ENCODE results near the gene GADD45G.

GADD45G gene

GRCh38 chr9:89576404-89576839, 28.4 kb upstream of the GADD45G start (continued):
- TF ChIP-seq, protein P1, sequence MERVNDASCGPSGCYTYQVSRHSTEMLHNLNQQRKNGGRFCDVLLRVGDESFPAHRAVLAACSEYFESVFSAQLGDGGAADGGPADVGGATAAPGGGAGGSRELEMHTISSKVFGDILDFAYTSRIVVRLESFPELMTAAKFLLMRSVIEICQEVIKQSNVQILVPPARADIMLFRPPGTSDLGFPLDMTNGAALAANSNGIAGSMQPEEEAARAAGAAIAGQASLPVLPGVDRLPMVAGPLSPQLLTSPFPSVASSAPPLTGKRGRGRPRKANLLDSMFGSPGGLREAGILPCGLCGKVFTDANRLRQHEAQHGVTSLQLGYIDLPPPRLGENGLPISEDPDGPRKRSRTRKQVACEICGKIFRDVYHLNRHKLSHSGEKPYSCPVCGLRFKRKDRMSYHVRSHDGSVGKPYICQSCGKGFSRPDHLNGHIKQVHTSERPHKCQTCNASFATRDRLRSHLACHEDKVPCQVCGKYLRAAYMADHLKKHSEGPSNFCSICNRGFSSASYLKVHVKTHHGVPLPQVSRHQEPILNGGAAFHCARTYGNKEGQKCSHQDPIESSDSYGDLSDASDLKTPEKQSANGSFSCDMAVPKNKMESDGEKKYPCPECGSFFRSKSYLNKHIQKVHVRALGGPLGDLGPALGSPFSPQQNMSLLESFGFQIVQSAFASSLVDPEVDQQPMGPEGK (CRISPR knock-in tag; IDR thresholded peaks at IDR 0.05; ENCODE audit: borderline replicate concordance), result no peak
- no peak for TF ChIP-seq PPARA (CRISPR knock-in tag; IDR thresholded peaks at IDR 0.05; ENCODE audit: borderline replicate concordance)

DNA sequence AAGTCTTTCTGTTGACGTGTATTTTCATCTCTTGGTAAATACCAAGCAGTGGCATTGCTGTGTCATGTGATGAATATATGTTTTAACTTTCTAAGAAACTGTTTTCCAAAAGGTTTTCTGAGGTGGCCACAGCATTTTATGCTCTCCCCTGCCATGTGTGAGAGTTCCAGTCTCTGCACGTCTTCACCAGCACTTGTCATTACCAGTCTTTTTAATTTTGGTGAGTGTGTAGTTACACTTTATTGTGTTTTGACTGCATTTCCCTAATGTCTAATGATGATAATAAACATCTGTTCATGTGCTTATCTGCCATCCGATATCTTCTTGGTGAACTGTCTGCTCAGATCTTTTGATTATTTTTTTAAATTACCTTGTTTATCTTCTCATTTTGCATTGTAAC, 27.4 kb upstream of the GADD45G start:
- ATAC-seq, result no peak
- no peak for TF ChIP-seq SNAI2 (CRISPR knock-in tag; IDR thresholded peaks at IDR 0.05)

GRCh38 chr9:89579741-89580385, 24.9 kb upstream of the GADD45G start:
- no peak for ATAC-seq
- TF ChIP-seq OSR1 (CRISPR knock-in tag; IDR thresholded peaks at IDR 0.05) (no peak), SNAI2 (CRISPR knock-in tag; IDR thresholded peaks at IDR 0.05) (no peak), CSDC2 (CRISPR knock-in tag; IDR thresholded peaks at IDR 0.05) (no peak)

GRCh38 chr9:89586311-89586710, 18.5 kb upstream of the GADD45G start:
- TF ChIP-seq ZNF70 (CRISPR knock-in tag; IDR thresholded peaks at IDR 0.05), result no peak
- TF ChIP-seq ZNF565 (CRISPR knock-in tag; conservative IDR thresholded peaks at IDR 0.05; ENCODE audit: low read depth), result no peak
- no peak for TF ChIP-seq POU6F1 (CRISPR knock-in tag; IDR thresholded peaks at IDR 0.05; ENCODE audit: borderline replicate concordance, low read depth)
- TF ChIP-seq, protein P2, sequence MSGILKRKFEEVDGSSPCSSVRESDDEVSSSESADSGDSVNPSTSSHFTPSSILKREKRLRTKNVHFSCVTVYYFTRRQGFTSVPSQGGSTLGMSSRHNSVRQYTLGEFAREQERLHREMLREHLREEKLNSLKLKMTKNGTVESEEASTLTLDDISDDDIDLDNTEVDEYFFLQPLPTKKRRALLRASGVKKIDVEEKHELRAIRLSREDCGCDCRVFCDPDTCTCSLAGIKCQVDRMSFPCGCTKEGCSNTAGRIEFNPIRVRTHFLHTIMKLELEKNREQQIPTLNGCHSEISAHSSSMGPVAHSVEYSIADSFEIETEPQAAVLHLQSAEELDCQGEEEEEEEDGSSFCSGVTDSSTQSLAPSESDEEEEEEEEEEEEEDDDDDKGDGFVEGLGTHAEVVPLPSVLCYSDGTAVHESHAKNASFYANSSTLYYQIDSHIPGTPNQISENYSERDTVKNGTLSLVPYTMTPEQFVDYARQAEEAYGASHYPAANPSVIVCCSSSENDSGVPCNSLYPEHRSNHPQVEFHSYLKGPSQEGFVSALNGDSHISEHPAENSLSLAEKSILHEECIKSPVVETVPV (CRISPR knock-in tag; IDR thresholded peaks at IDR 0.05), result no peak
- TF ChIP-seq, protein P3, sequence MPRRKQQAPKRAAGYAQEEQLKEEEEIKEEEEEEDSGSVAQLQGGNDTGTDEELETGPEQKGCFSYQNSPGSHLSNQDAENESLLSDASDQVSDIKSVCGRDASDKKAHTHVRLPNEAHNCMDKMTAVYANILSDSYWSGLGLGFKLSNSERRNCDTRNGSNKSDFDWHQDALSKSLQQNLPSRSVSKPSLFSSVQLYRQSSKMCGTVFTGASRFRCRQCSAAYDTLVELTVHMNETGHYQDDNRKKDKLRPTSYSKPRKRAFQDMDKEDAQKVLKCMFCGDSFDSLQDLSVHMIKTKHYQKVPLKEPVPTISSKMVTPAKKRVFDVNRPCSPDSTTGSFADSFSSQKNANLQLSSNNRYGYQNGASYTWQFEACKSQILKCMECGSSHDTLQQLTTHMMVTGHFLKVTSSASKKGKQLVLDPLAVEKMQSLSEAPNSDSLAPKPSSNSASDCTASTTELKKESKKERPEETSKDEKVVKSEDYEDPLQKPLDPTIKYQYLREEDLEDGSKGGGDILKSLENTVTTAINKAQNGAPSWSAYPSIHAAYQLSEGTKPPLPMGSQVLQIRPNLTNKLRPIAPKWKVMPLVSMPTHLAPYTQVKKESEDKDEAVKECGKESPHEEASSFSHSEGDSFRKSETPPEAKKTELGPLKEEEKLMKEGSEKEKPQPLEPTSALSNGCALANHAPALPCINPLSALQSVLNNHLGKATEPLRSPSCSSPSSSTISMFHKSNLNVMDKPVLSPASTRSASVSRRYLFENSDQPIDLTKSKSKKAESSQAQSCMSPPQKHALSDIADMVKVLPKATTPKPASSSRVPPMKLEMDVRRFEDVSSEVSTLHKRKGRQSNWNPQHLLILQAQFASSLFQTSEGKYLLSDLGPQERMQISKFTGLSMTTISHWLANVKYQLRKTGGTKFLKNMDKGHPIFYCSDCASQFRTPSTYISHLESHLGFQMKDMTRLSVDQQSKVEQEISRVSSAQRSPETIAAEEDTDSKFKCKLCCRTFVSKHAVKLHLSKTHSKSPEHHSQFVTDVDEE (CRISPR knock-in tag; IDR thresholded peaks at IDR 0.05), result no peak
- no peak for TF ChIP-seq SNAI2 (CRISPR knock-in tag; IDR thresholded peaks at IDR 0.05)
- no peak for TF ChIP-seq TCF4 (CRISPR knock-in tag; IDR thresholded peaks at IDR 0.05; ENCODE audit: borderline replicate concordance)
- TF ChIP-seq ZFP3 (CRISPR knock-in tag; IDR thresholded peaks at IDR 0.05), result no peak
- TF ChIP-seq, protein P1 (CRISPR knock-in tag; IDR thresholded peaks at IDR 0.05; ENCODE audit: borderline replicate concordance), result no peak
- no peak for TF ChIP-seq ISL1 (CRISPR knock-in tag; IDR thresholded peaks at IDR 0.05)
- TF ChIP-seq ZFP30 (CRISPR knock-in tag; IDR thresholded peaks at IDR 0.05), result no peak
- TF ChIP-seq OSR1 (CRISPR knock-in tag; IDR thresholded peaks at IDR 0.05), result no peak
- no peak for ATAC-seq

DNA sequence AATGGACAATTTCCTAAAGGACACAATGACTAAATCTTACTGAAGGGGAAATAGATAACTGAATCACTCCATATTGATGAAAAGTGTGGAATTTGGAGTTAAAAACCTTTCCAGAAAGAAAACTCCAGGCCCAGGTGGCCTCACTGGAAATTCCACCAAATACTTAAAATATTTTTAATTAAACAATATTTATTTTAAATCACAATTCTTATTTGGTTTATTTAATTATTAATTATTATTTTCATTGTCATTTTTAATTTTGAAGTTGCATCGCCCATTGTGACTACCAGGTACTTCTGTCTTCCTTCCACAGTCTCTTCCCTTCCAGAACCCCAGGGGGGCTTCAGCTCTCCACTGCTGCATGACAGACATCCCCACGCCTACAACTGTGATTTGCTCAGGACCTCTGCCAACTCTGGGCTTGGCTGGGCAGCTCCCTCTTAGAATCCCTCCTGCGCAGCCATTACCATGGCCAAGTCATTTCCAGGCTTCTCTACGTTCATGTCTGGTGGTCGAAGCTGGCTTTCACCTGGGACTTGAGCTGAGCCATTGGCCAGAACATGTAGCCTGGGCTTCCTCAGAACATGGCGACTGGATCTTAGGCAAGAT, 16.4 kb upstream of the GADD45G start:
- TF ChIP-seq RARB (CRISPR knock-in tag; IDR thresholded peaks at IDR 0.05), result no peak
- TF ChIP-seq PPARA (CRISPR knock-in tag; IDR thresholded peaks at IDR 0.05; ENCODE audit: borderline replicate concordance), result no peak
- TF ChIP-seq POU6F1 (CRISPR knock-in tag; IDR thresholded peaks at IDR 0.05; ENCODE audit: borderline replicate concordance, low read depth), result no peak
- ATAC-seq, result no peak

Measured in SK-N-SH treated with all-trans-retinoic acid at 6 μM for 48 hours (cell line).